NCI-H1694 treated with DMSO at 0.1 percent for 48 hours (cell line): ENCODE measurements around the gene PPCDC.

Experiments used
- DNase-seq: peaks from one replicate; lab custom pipeline; 2025; lab: John Stamatoyannopoulos, UW

The PPCDC gene

GRCh38 chr15:75016431-75016830 lies 7.0 kb upstream of the PPCDC start:
- no peak for DNase-seq

DNA sequence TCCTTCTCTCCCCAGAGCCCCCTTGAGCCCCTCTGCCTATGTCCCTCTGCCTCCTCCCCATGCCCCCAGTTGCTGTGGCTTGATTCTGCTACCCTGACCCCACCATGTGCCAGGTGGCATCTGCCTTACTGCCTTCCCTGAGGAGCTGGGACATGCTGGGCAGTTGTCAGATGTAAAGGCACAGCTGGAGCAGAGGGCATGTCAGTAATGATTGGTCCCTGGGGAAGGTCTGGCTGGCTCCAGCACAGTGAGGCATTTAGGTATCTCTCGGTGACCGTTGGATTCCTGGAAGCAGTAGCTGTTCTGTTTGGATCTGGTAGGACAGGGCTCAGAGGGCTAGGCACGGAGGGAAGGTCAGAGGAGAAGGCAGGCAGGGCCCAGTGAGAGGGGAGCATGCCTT lies 3.5 kb upstream of the PPCDC start:
- no peak for DNase-seq

DNA sequence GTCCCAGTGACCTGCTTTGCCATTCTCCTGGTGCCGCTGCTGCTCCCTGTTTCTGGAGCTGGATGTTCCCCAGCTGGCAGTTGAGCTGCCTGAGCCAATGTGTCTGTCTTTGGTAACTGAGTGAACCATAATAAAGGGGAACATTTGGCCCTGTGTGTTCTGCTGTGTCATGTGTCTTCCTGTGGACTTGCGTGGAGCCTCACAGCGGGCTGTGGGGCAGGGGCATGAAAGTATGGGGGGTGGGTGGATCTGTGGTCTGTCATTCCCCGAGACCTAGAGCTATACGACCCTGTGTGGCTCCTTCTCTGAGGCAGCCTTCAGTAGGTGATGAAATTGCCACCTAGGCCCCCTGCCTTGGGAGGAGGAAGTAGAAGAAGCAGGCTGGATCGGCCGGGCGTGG lies 2.0 kb upstream of the PPCDC start:
- no peak for DNase-seq

DNA sequence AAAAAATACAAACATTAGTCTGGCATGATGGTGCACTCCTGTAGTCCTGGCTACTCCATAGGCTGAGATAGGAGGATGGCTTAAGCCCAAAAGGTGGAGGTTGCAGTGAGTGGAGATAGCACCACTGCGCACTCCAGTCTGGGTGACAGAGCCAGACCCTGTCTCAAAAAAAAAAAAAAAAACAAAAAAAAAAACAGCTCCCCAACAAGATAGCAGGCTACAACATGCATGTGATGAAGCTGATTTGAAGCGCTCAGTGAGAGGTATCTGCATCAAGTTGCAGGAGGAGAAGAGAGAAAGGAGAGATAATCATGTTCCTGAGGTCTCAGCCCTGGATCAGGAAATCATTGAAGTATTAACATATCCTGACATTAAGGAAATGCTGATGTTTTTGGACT lies 608 bp upstream of the PPCDC start:
- DNase-seq, result no peak

- no peak for DNase-seq
Measured at GRCh38 chr15:75023872-75024636, 664 bp downstream of the PPCDC start.

DNA sequence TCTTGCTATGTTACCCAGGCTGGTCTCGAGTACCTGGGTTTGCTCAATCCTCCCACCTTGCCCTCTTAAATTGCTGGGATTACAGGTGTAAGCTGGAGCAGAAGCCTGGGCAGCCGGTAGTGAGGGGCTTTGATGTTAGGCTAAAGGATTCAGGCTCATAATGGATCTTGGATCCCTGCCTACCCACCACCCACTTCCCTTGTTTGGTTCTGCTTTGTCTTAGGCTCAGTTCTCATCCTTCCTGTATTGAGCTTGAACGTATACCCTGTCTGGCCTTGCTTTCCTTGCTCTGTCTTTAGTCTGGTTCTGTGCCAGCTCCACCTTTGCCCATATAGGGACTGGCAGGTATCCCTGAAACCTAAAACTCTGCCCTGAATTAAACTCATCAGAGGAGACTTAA lies 1.7 kb downstream of the PPCDC start:
- no peak for DNase-seq

- DNase-seq, result no peak
Measured at GRCh38 chr15:75025548-75026260, 2.3 kb downstream of the PPCDC start.

- no peak for DNase-seq
Measured at GRCh38 chr15:75027551-75027950, 4.2 kb downstream of the PPCDC start.

DNA sequence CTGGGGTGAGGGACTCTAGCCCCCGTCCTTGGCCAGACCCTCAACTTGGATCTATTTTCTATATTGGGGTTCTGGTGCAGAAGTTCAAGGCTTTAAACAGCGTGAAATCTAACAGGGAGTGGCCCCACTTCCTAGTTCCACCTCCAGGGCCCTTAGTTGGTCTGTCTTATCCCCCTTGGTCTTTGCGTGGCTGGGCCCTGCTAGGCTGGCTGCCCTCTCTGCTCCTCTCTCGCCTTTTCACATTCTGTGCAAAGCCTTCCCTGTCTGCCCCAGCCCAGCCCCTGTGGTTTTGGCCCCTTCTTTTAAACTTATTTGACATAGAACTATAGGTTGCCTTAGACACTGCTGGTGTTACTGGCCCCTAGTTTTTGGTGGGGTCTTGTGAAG lies 5.6 kb downstream of the PPCDC start:
- DNase-seq, result no peak

- DNase-seq, result peak; percentile 47
Measured at GRCh38 chr15:75029378-75030022, 6.1 kb downstream of the PPCDC start.

DNA sequence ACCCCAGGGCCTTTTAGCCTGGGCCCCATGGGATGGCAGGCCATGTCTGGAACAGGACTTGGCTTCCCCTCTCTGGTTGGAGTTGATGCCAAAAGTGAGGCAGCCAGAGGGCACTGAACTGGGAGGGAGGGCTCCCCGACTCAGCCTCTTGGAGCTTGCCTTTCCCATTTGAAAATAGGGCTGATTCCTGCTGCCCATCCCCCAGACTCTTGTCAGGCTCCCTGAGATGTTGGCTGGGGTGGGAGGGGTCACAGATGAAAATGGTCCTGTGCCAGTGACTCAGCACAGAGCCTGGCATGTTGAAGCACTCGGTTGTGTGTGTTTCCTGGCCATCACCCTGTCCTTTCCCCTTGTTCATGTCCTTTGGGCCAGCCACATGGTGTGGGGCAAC lies 6.6 kb downstream of the PPCDC start:
- DNase-seq, result no peak

DNA sequence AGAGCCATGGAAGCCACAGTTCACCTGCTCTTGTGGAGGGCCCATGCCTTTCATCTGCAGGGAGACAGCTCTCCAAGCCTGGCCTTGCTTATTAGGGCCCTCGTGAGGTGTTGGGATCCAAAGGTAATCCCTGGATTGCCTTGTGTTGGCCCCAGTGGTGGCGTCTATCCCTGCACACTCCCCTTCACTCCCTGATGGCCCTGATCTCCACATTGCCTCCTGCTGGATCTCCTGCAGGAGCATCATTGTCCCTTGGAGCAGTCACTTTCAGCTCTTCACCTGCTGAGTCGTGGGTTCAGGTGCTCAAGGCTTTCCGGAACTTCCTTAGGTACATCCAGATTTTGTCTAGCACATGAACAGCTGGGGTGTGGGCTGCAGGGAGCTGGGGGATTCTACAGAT lies 7.0 kb downstream of the PPCDC start:
- DNase-seq, result no peak

- DNase-seq, result no peak
Measured at GRCh38 chr15:75031848-75032247, 8.5 kb downstream of the PPCDC start.

GRCh38 chr15:75032395-75032794 lies 9.0 kb downstream of the PPCDC start:
- no peak for DNase-seq

- no peak for DNase-seq
Measured at GRCh38 chr15:75033809-75034208, 10.4 kb downstream of the PPCDC start.

GRCh38 chr15:75034615-75035014 lies 11.2 kb downstream of the PPCDC start:
- DNase-seq, result no peak

DNA sequence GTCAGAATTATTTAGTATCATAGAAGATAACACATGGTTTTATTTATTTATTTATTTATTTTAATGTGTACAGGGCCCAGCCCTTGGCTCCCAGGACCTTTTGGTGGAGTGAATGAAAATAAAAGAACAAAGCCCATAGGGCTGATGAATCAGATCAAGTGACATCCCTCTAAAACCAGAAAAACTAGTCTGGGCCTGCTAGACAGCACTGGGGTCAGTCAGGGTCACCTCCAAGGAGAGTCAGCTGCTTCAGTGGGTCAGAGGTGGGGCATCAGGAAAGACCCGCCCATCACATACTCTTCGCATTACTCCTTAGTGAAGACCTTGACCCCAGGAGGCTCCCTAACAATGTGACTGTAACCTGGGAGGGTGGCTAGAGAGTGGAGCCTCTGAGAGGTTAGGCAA lies 12.8 kb downstream of the PPCDC start:
- DNase-seq, result no peak

DNA sequence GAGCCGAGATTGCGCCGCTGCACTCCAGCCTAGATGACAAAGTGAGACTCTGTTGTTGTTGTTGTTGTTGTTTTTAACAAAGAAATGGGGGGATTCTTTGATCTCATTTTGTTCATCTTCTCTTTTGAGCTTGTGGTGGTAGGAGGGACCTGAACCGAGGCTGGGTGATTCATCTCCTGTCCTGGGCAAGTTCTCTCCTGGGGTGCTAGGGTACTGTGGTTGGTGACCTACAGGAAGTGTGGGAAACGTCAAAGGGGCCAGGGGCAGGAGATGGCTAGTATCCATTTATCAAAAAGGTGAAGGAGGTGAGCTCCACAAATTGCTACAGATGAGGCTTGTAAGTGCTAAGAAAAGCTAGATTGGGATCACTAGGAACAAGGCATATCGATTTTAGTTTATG lies 14.3 kb downstream of the PPCDC start:
- DNase-seq, result no peak

- no peak for DNase-seq
Measured at GRCh38 chr15:75038231-75038630, 14.8 kb downstream of the PPCDC start.

DNA sequence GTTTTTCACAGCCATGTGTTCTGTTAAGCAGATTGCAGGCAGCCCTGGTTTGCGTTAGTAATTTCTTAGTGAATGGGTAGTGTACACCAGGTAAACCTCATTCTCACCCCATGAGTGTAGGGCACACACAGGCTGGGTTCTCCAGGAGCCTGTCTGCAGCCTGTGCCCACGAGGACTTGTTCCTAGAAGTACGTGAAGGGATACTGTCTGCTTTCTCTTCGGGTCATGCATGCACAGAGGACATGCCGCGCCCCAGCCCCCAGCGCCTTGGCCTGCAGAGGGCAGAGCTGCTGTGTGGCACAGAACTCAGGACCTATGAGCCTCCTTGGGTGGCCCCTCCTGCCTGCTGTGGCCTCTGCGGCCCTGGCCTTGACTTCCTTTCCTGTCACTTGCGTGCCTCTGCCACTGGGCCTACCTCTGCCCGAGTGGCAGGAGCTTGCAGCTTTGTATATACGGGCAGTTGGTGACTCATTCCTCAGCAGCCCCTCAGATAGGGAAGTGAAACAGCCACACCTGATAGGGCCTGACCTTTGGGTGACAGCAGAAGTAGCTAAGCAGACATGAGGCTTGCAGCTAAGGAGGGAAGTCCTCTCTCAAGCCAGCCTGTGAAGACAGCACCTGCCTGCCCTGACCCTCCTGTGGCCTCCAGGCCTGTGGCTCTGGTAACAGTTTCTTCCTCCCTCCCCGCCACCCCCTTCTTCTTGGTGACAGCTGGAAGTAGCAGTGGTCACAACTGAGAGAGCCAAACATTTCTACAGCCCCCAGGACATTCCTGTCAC lies 19.5 kb downstream of the PPCDC start:
- no peak for DNase-seq

DNA sequence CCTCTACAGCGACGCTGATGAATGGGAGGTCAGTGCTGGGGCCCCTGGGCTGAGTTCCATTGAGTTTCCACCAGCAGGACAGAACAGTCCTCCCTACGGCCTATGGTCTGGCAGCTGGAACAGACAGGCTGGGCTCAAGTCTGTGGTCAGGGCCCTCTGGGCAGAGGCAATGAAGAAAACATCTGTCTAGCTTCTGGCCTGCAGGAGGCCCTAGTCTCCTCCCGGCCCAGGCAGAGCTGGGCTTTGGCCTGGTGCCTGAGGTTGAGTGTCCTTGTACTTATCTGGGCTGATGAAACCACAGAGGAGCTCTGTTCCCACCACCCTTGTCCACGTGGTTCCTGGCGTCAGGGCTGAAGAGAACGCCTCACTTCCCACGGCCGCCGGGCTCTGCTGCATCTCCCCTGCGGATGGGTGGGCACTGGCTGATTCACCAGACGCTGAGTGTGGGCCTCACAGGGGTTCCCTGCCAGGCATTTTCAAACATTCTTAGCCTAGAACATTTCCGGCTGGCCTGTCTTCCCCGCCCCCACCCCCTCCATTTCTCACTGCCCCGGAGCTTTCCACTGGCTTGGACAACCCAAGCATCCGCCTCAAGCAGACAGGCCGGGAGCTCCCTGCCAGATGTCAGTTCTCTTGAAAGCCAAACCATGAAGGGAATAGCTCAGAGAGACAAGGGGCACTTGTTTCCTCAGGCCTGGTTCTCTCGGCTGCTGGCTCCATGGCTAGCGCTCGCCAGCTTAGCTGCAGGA lies 20.3 kb downstream of the PPCDC start:
- no peak for DNase-seq
